ENCODE measurements around the gene RBM4.
A peak's percentile ranks its signal among the peaks of the same experiment; 100 is the strongest.

Gene RBM4

GRCh38 chr11:66652651-66653050, 14.1 kb downstream of the RBM4 start:
- ATAC-seq, result no peak
- DNase-seq, result no peak

- DNase-seq, result no peak
- no peak for ATAC-seq
These were observed 14.6 kb downstream of the RBM4 start for GRCh38 chr11:66653123-66653522.

- ATAC-seq (no peak), DNase-seq (no peak)
These were observed 21.3 kb downstream of the RBM4 start for GRCh38 chr11:66659763-66660162.

GRCh38 chr11:66663741-66664296, 25.3 kb downstream of the RBM4 start:
- DNase-seq (no peak), ATAC-seq (no peak)

- ATAC-seq, result no peak
- no peak for DNase-seq
These were observed 26.9 kb downstream of the RBM4 start for GRCh38 chr11:66665369-66665768.

GRCh38 chr11:66670816-66671215, 32.3 kb downstream of the RBM4 start:
- ATAC-seq, result no peak
- DNase-seq, result no peak

- ATAC-seq, result no peak
- DNase-seq, result no peak
These were observed 36.6 kb downstream of the RBM4 start for GRCh38 chr11:66674964-66675602.

- no peak for ATAC-seq
- DNase-seq, result no peak
These were observed 37.9 kb downstream of the RBM4 start for GRCh38 chr11:66676282-66676919.

GRCh38 chr11:66676931-66677598, 38.6 kb downstream of the RBM4 start:
- ATAC-seq (no peak), DNase-seq (no peak)

GRCh38 chr11:66677599-66678375, 39.3 kb downstream of the RBM4 start, which contains the start of gene RBM4B:
TSS of gene RBM4B (minus strand) at chr11:66677887. CDS start at chr11:66677079, 808 bp downstream.
- ATAC-seq (peak; percentile 97), DNase-seq (peak; percentile 98)

- ATAC-seq, result no peak
- DNase-seq, result no peak
These were observed 42.6 kb downstream of the RBM4 start for GRCh38 chr11:66680966-66681645.

- DNase-seq, result no peak
- ATAC-seq, result no peak
These were observed 45.4 kb downstream of the RBM4 start for GRCh38 chr11:66683877-66684276.

- DNase-seq, result no peak
- no peak for ATAC-seq
These were observed 46.1 kb downstream of the RBM4 start for GRCh38 chr11:66684635-66685034.

GRCh38 chr11:66685276-66686099, 47.0 kb downstream of the RBM4 start:
- no peak for DNase-seq
- no peak for ATAC-seq

- DNase-seq (no peak), ATAC-seq (no peak)
These were observed 47.7 kb downstream of the RBM4 start for GRCh38 chr11:66686100-66686785.

- DNase-seq, result no peak
- ATAC-seq, result no peak
These were observed 48.6 kb downstream of the RBM4 start for GRCh38 chr11:66686801-66687750.

- no peak for DNase-seq
- ATAC-seq, result no peak
These were observed 49.4 kb downstream of the RBM4 start for GRCh38 chr11:66687831-66688281.

GRCh38 chr11:66688561-66689534, 50.3 kb downstream of the RBM4 start:
- no peak for ATAC-seq

More at GRCh38 chr11:66688561-66689534, 50.3 kb downstream of the RBM4 start:
- no peak for DNase-seq
